HEK293 (cell line): ENCODE results near the gene NUP50.

ENCODE experiments used
- CTCF ChIA-PET: fragments of 350-600 bp; formaldehyde crosslinking; extraction: SDS; loops from one replicate; lab custom pipeline; 2021; ENCODE audit warnings: antibody characterized with exemption; lab: Yijun Ruan, JAX
- POLR2A ChIA-PET: fragments of 300-600 bp; formaldehyde crosslinking; extraction: SDS; loops from one replicate; lab custom pipeline; 2020; ENCODE audit warnings: antibody characterized with exemption, inconsistent platforms; lab: Yijun Ruan, JAX
- H3K27ac ChIP-seq: fragments of 200-500 bp; sonication (Bioruptor generic); 2 replicates; pipeline ENCODE4 v1.5.1; 2014; ENCODE audit warnings: low read depth, low read length, control low read depth, inconsistent platforms; ENCODE audit errors: extremely low read depth
- H3K36me3 ChIP-seq, 2 experiments: fragments of 200-500 bp in 1 of 2; sonication (Bioruptor generic) in 1 of 2; 1 replicate in 1 of 2; 2 replicates in 1 of 2; pipeline ENCODE4 v1.5.1; 2014 to 2017; ENCODE audit warnings: inconsistent platforms in 2 of 2, low read length in 2 of 2; ENCODE audit not compliant: control insufficient read depth in 2 of 2, insufficient read depth in 1 of 2
- H3K4me1 ChIP-seq: fragments of 200-500 bp; sonication (Bioruptor generic); 2 replicates; pipeline ENCODE4 v1.5.1; 2014; ENCODE audit warnings: mild to moderate bottlenecking, low read length, inconsistent platforms; ENCODE audit not compliant: control insufficient read depth, insufficient read depth
- H3K4me3 ChIP-seq: 2 replicates; pipeline ENCODE4 v1.5.1; 2011; ENCODE audit warnings: low read depth, mild to moderate bottlenecking, control low read depth, low read length, moderate library complexity
- H3K9me3 ChIP-seq: fragments of 200-500 bp; sonication (Bioruptor generic); 2 replicates; pipeline ENCODE4 v1.5.1; 2014; ENCODE audit warnings: low read depth, low read length, inconsistent platforms; ENCODE audit not compliant: control insufficient read depth, insufficient read depth
- BCL11A ChIP-seq: fragments of 450-650 bp; formaldehyde crosslinking; IDR thresholded peaks from 2 replicates; pipeline ENCODE4 v1.5.1; 2016; ENCODE audit warnings: low read depth, missing biosample characterization, missing genetic modification characterization
- EGR2 ChIP-seq: fragments of 450-650 bp; formaldehyde crosslinking; IDR thresholded peaks from 2 replicates; pipeline ENCODE4 v1.5.1; 2016; ENCODE audit warnings: low read depth, missing biosample characterization, missing genetic modification characterization
- GLI4 ChIP-seq: fragments of 450-650 bp; formaldehyde crosslinking; IDR thresholded peaks from 2 replicates; pipeline ENCODE4 v1.5.1; 2016; ENCODE audit warnings: missing biosample characterization, missing genetic modification characterization
- HIC1 ChIP-seq: fragments of 450-650 bp; formaldehyde crosslinking; IDR thresholded peaks from 2 replicates; pipeline ENCODE4 v1.5.1; 2016; ENCODE audit warnings: missing biosample characterization, missing genetic modification characterization
- OVOL3 ChIP-seq: fragments of 450-650 bp; formaldehyde crosslinking; IDR thresholded peaks from 2 replicates; pipeline ENCODE4 v1.5.1; 2016; ENCODE audit warnings: missing biosample characterization, missing genetic modification characterization
- RBAK ChIP-seq: fragments of 450-650 bp; formaldehyde crosslinking; IDR thresholded peaks from 2 replicates; pipeline ENCODE4 v1.5.1; 2016; ENCODE audit warnings: missing biosample characterization, missing genetic modification characterization
- REST ChIP-seq: fragments of 450-650 bp; formaldehyde crosslinking; IDR thresholded peaks from 2 replicates; pipeline ENCODE4 v1.5.1; 2016; ENCODE audit warnings: missing biosample characterization, missing genetic modification characterization
- SP7 ChIP-seq: fragments of 450-650 bp; formaldehyde crosslinking; IDR thresholded peaks from 2 replicates; pipeline ENCODE4 v1.5.1; 2016; ENCODE audit warnings: missing biosample characterization, missing genetic modification characterization
- YY2 ChIP-seq: fragments of 450-650 bp; formaldehyde crosslinking; IDR thresholded peaks from 2 replicates; pipeline ENCODE4 v1.5.1; 2016; ENCODE audit warnings: missing biosample characterization, missing genetic modification characterization
- ZBTB17 ChIP-seq: fragments of 450-650 bp; formaldehyde crosslinking; IDR thresholded peaks from 2 replicates; pipeline ENCODE4 v1.5.1; 2016; ENCODE audit warnings: missing biosample characterization, missing genetic modification characterization
- ZBTB8A ChIP-seq: fragments of 450-650 bp; formaldehyde crosslinking; IDR thresholded peaks from 2 replicates; pipeline ENCODE4 v1.5.1; 2016; ENCODE audit warnings: missing biosample characterization, missing genetic modification characterization
- ZFHX2 ChIP-seq: fragments of 450-650 bp; formaldehyde crosslinking; conservative IDR thresholded peaks from 2 replicates; pipeline ENCODE4 v1.5.1; 2016; ENCODE audit warnings: missing biosample characterization, missing genetic modification characterization
- ZIC2 ChIP-seq: fragments of 450-650 bp; formaldehyde crosslinking; IDR thresholded peaks from 2 replicates; pipeline ENCODE4 v1.5.1; 2016; ENCODE audit warnings: missing biosample characterization, missing genetic modification characterization
- ZNF121 ChIP-seq: fragments of 450-650 bp; formaldehyde crosslinking; IDR thresholded peaks from 2 replicates; pipeline ENCODE4 v1.5.1; 2016; ENCODE audit warnings: missing biosample characterization, missing genetic modification characterization
- ZNF138 ChIP-seq: fragments of 450-650 bp; formaldehyde crosslinking; IDR thresholded peaks from 2 replicates; pipeline ENCODE4 v1.5.1; 2016; ENCODE audit warnings: missing biosample characterization, missing genetic modification characterization, borderline replicate concordance
- ZNF214 ChIP-seq: fragments of 450-650 bp; formaldehyde crosslinking; IDR thresholded peaks from 2 replicates; pipeline ENCODE4 v1.5.1; 2017; ENCODE audit warnings: missing biosample characterization, mild to moderate bottlenecking, missing genetic modification characterization, borderline replicate concordance
- ZNF239 ChIP-seq: fragments of 450-650 bp; formaldehyde crosslinking; IDR thresholded peaks from 2 replicates; pipeline ENCODE4 v1.5.1; 2016; ENCODE audit warnings: missing biosample characterization, missing genetic modification characterization
- ZNF341 ChIP-seq: fragments of 450-650 bp; formaldehyde crosslinking; IDR thresholded peaks from 2 replicates; pipeline ENCODE4; 2016; ENCODE audit warnings: low read depth, missing biosample characterization, missing genetic modification characterization
- ZNF404 ChIP-seq: fragments of 450-650 bp; formaldehyde crosslinking; IDR thresholded peaks from 2 replicates; pipeline ENCODE4 v1.5.1; 2017; ENCODE audit warnings: missing biosample characterization, missing genetic modification characterization
- ZNF426 ChIP-seq: fragments of 450-650 bp; formaldehyde crosslinking; IDR thresholded peaks from 2 replicates; pipeline ENCODE4 v1.5.1; 2017; ENCODE audit warnings: missing biosample characterization, missing genetic modification characterization, mild to moderate bottlenecking, inconsistent platforms, moderate library complexity
- ZNF521 ChIP-seq: fragments of 450-650 bp; formaldehyde crosslinking; IDR thresholded peaks from 2 replicates; pipeline ENCODE4 v1.5.1; 2017; ENCODE audit warnings: missing biosample characterization, mild to moderate bottlenecking, missing genetic modification characterization
- ZNF529 ChIP-seq: fragments of 450-650 bp; formaldehyde crosslinking; IDR thresholded peaks from 2 replicates; pipeline ENCODE4 v1.5.1; 2017; ENCODE audit warnings: missing genetic modification characterization, missing biosample characterization; ENCODE audit not compliant: insufficient replicate concordance
- ZNF571 ChIP-seq: fragments of 450-650 bp; formaldehyde crosslinking; IDR thresholded peaks from 2 replicates; pipeline ENCODE4 v1.5.0; 2017; ENCODE audit warnings: missing biosample characterization, missing genetic modification characterization
- ZNF621 ChIP-seq: fragments of 450-650 bp; formaldehyde crosslinking; IDR thresholded peaks from 2 replicates; pipeline ENCODE4 v1.5.1; 2017; ENCODE audit warnings: missing biosample characterization, missing genetic modification characterization
- ZNF623 ChIP-seq: fragments of 450-650 bp; formaldehyde crosslinking; IDR thresholded peaks from 2 replicates; pipeline ENCODE4 v1.5.1; 2016; ENCODE audit warnings: missing biosample characterization, missing genetic modification characterization
- ZNF701 ChIP-seq: fragments of 450-650 bp; formaldehyde crosslinking; IDR thresholded peaks from 2 replicates; pipeline ENCODE4 v1.5.1; 2016; ENCODE audit warnings: missing biosample characterization, missing genetic modification characterization
- ZNF837 ChIP-seq: fragments of 450-650 bp; formaldehyde crosslinking; IDR thresholded peaks from 2 replicates; pipeline ENCODE4 v1.5.1; 2016; ENCODE audit warnings: missing biosample characterization, missing genetic modification characterization
- ZSCAN16 ChIP-seq: fragments of 450-650 bp; formaldehyde crosslinking; IDR thresholded peaks from 2 replicates; pipeline ENCODE4 v1.5.1; 2016; ENCODE audit warnings: missing biosample characterization, missing genetic modification characterization
- TF ChIP-seq, protein P1 (sequence below): fragments of 450-650 bp; formaldehyde crosslinking; IDR thresholded peaks from 2 replicates; pipeline ENCODE4 v1.5.1; 2016; ENCODE audit warnings: missing biosample characterization, missing genetic modification characterization
- TF ChIP-seq, protein P2 (sequence below): fragments of 450-650 bp; formaldehyde crosslinking; IDR thresholded peaks from 2 replicates; pipeline ENCODE4 v1.5.1; 2017; ENCODE audit warnings: missing biosample characterization, missing genetic modification characterization

Gene NUP50

GRCh38 chr22:45225732-45226502 lies 62.2 kb downstream of the NUP50 start:
- POLR2A ChIA-PET, result no interaction called here

DNA sequence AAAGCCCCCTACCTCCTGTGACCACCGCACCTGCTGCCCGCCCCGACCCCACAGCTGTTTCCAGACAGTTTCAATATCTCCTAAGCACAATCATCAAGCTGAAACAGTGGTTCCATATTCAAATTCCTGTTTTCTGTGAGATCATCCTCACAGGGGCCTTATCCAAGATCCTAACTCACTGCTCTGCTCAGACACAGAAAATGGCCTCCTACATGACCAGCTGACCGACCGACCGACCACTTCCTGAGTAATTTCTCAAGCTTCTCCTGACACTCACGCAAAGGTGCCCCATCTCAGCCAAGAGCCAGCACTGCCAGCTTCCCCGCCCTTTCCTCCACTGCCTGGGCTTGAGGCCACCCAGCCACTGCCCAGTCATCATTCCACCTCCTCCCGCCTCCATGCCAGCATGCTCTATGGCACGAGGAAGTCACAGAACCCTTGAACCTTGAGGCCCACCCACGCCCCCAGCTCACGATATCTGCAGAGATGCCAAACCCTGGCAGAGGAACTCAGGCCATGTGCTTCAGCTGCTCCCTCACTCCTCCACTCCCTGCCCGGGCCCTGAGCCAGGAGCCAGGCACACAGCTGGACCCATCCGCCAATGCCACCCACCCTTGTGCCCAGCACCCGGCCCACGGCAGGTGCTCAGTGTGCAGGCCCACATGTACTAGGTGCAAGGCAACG lies 62.9 kb downstream of the NUP50 start:
- Histone ChIP-seq H3K4me1 (peaks cover 5% of the 10 kb centered on the region), H3K4me3 (no peak overlapping the region), H3K27ac (no peak overlapping the region), H3K36me3 (no peaks in the 10 kb centered on the region), H3K9me3 (no peaks in the 10 kb centered on the region)
- CTCF ChIA-PET, result no interaction called here
- POLR2A ChIA-PET, result no interaction called here
- TF ChIP-seq, protein P1, sequence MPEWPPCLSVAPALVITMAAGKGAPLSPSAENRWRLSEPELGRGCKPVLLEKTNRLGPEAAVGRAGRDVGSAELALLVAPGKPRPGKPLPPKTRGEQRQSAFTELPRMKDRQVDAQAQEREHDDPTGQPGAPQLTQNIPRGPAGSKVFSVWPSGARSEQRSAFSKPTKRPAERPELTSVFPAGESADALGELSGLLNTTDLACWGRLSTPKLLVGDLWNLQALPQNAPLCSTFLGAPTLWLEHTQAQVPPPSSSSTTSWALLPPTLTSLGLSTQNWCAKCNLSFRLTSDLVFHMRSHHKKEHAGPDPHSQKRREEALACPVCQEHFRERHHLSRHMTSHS (tag by site-specific recombination), result no peak
- TF ChIP-seq ZNF239 (tag by site-specific recombination), result no peak
- TF ChIP-seq BCL11A, result no peak
- TF ChIP-seq SP7 (tag by site-specific recombination), result no peak
- TF ChIP-seq EGR2 (tag by site-specific recombination), result peak; percentile 89
- no peak for TF ChIP-seq ZNF529 (tag by site-specific recombination)
- no peak for TF ChIP-seq ZBTB8A (tag by site-specific recombination)
- TF ChIP-seq ZFHX2 (tag by site-specific recombination), result peak; percentile 91
- TF ChIP-seq HIC1, result 0 out of 2 replicates have a peak, but pooled peaks have one; percentile 13
- TF ChIP-seq ZSCAN16, result no peak
- TF ChIP-seq ZIC2 (tag by site-specific recombination), result no peak
- no peak for TF ChIP-seq ZNF121 (tag by site-specific recombination)
- no peak for TF ChIP-seq YY2 (tag by site-specific recombination)
- TF ChIP-seq ZNF701 (tag by site-specific recombination), result no peak

More at GRCh38 chr22:45225732-45226502, 62.2 kb downstream of the NUP50 start:
- Histone ChIP-seq H3K36me3 (no peaks in the 10 kb centered on the region), H3K4me3 (no peak overlapping the region), H3K27ac (no peak overlapping the region), H3K9me3 (no peaks in the 10 kb centered on the region), H3K4me1 (peaks cover 5% of the 10 kb centered on the region)
- CTCF ChIA-PET, result interaction anchor here (0.6 to 1.1 kb wide), 2 partner anchors 17 to 41 kb away, joined by 3 to 5 read pairs; no protein-coding TSS in a partner anchor
- TF ChIP-seq REST (tag by site-specific recombination) (no peak), RBAK (tag by site-specific recombination) (no peak), ZNF571 (no peak), ZNF138 (tag by site-specific recombination) (no peak), GLI4 (tag by site-specific recombination) (no peak), ZNF623 (tag by site-specific recombination) (no peak), ZNF837 (tag by site-specific recombination) (no peak), ZNF404 (tag by site-specific recombination) (no peak), OVOL3 (tag by site-specific recombination) (no peak), ZNF521 (tag by site-specific recombination) (no peak), ZNF121 (tag by site-specific recombination) (no peak), ZNF426 (tag by site-specific recombination) (no peak), ZNF621 (no peak), ZNF214 (tag by site-specific recombination) (no peak), ZBTB17 (tag by site-specific recombination) (no peak), ZNF341 (tag by site-specific recombination) (no peak)
- TF ChIP-seq, protein P2, sequence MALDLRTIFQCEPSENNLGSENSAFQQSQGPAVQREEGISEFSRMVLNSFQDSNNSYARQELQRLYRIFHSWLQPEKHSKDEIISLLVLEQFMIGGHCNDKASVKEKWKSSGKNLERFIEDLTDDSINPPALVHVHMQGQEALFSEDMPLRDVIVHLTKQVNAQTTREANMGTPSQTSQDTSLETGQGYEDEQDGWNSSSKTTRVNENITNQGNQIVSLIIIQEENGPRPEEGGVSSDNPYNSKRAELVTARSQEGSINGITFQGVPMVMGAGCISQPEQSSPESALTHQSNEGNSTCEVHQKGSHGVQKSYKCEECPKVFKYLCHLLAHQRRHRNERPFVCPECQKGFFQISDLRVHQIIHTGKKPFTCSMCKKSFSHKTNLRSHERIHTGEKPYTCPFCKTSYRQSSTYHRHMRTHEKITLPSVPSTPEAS (tag by site-specific recombination), result no peak
- TF ChIP-seq, all 188 proteins: peak for 0
